Mammary epithelial cell (primary cell): ENCODE results near the gene ATXN1.

Source experiments
- EZH2 ChIP-seq: IDR thresholded peaks from 2 replicates; pipeline ENCODE4 v1.6.1; 2012; ENCODE audit warnings: low read length, inconsistent platforms, borderline replicate concordance
- TF ChIP-seq, protein P1 (sequence below), 2 donors: IDR thresholded peaks in 1 of 2; conservative IDR thresholded peaks in 1 of 2; 2 replicates each; pipeline ENCODE4 v1.5.1; 2011 to 2012; ENCODE audit warnings: inconsistent platforms in 2 of 2, low read length in 2 of 2, mild to moderate bottlenecking in 2 of 2, control low read depth in 1 of 2, low read depth in 1 of 2; ENCODE audit not compliant: insufficient read depth in 1 of 2; ENCODE audit errors: extremely low read depth in 1 of 2

- TF ChIP-seq, protein P1, sequence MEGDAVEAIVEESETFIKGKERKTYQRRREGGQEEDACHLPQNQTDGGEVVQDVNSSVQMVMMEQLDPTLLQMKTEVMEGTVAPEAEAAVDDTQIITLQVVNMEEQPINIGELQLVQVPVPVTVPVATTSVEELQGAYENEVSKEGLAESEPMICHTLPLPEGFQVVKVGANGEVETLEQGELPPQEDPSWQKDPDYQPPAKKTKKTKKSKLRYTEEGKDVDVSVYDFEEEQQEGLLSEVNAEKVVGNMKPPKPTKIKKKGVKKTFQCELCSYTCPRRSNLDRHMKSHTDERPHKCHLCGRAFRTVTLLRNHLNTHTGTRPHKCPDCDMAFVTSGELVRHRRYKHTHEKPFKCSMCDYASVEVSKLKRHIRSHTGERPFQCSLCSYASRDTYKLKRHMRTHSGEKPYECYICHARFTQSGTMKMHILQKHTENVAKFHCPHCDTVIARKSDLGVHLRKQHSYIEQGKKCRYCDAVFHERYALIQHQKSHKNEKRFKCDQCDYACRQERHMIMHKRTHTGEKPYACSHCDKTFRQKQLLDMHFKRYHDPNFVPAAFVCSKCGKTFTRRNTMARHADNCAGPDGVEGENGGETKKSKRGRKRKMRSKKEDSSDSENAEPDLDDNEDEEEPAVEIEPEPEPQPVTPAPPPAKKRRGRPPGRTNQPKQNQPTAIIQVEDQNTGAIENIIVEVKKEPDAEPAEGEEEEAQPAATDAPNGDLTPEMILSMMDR (conservative IDR thresholded peaks at IDR 0.05 in 1 of 2, IDR thresholded peaks at IDR 0.05 in 1 of 2; ENCODE audit: extremely low read depth in 1 of 2, insufficient read depth in 1 of 2, low read depth in 1 of 2, low read length in 2 of 2), result no peak
- no peak for TF ChIP-seq EZH2
These were observed 79.9 kb downstream of the ATXN1 start for GRCh38 chr6:16681260-16681873.
